GM06990 (cell line): ENCODE results near the gene CCNY.

Source experiments
- DNase-seq: peaks from one replicate; pipeline ENCODE4 v3.0.0-alpha.2; 2011; ENCODE audit not compliant: insufficient read length; ENCODE audit errors: extremely low read depth
- H3K27me3 ChIP-seq: replicated peaks from 2 replicates; pipeline ENCODE4 v1.6.0; 2011; ENCODE audit warnings: low read length; ENCODE audit not compliant: control insufficient read depth, insufficient read depth
- H3K36me3 ChIP-seq: 2 replicates; pipeline ENCODE4 v1.5.1; 2011; ENCODE audit warnings: low read length; ENCODE audit not compliant: control insufficient read depth, insufficient read depth
- H3K4me3 ChIP-seq: replicated peaks from 2 replicates; pipeline ENCODE4 v1.5.1; 2011; ENCODE audit warnings: low read depth, mild to moderate bottlenecking, control low read depth, low read length
- TF ChIP-seq, protein P1 (sequence below): IDR thresholded peaks from 2 replicates; pipeline ENCODE4 v1.5.1; 2011; ENCODE audit warnings: low read length, control low read depth, mild to moderate bottlenecking, inconsistent platforms; ENCODE audit not compliant: insufficient read depth, poor library complexity, severe bottlenecking

CCNY gene

DNA sequence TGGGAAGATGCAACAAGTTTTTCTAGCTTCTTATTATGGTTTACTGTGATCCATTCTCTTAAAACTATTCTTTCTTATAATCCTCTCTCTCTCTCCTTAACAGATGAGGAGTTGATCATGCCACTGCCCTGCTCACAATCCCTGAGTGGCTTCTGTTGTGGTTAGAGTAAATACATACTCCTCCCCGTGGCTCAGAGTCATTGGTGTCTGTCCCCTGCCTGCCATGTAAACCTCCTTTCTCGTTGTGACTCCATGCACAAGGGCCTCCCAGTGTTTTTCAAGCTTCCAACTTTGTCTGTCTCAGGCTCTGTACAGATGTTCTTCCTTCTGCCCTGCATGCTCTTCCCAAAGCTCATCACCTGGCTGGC lies 20.4 kb downstream of the CCNY start:
- DNase-seq, result no peak

DNA sequence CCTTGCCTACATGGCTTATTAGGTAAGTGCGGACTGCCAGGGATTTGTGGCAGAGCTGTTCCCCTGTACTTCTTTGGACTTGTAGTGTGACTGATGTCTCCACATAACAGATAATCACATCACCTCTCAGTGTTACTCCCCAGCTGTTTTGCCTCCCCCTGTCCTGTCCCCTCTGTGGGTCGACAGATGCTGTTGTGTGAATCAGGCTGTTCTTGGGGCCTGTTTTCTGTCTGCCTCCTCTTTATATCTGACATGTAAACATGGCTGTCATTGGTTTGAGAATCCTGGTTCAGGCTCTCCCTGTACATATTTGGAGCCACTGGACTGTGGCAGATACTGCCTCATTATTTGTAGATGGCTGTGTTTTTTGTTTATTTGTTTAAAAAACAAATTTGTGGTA lies 22.7 kb downstream of the CCNY start:
- Histone ChIP-seq H3K36me3 (no peaks in the 10 kb centered on the region; the same call in 1 of the 2 replicates), H3K27me3 (no peaks in the 10 kb centered on the region), H3K4me3 (no peak overlapping the region)
- no peak for DNase-seq
- TF ChIP-seq, protein P1, sequence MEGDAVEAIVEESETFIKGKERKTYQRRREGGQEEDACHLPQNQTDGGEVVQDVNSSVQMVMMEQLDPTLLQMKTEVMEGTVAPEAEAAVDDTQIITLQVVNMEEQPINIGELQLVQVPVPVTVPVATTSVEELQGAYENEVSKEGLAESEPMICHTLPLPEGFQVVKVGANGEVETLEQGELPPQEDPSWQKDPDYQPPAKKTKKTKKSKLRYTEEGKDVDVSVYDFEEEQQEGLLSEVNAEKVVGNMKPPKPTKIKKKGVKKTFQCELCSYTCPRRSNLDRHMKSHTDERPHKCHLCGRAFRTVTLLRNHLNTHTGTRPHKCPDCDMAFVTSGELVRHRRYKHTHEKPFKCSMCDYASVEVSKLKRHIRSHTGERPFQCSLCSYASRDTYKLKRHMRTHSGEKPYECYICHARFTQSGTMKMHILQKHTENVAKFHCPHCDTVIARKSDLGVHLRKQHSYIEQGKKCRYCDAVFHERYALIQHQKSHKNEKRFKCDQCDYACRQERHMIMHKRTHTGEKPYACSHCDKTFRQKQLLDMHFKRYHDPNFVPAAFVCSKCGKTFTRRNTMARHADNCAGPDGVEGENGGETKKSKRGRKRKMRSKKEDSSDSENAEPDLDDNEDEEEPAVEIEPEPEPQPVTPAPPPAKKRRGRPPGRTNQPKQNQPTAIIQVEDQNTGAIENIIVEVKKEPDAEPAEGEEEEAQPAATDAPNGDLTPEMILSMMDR, result no peak

More for the DNA sequence above, 20.4 kb downstream of the CCNY start:
- Histone ChIP-seq H3K27me3 (no peaks in the 10 kb centered on the region), H3K36me3 (no peaks in the 10 kb centered on the region; the same call in 1 of the 2 replicates), H3K4me3 (no peak overlapping the region)
- TF ChIP-seq, protein P1, result no peak

DNA sequence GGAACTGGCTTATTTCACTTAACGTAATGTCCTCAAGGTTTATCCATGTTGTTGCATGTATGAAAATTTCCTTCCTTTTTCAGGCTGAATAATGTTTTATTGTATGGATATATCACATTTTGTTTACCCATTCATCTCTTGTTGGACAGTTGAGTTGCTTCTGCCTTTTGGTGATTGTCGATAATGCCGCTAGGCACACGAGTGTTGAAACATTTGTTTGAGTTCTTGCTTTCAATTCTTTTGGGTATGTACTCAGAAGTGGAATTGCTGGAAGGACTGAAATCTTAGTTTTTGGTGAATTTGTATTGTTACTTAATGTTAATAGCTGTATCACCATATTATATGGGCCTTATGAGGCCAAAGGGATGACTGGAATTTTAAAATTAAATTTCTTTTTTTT lies 23.6 kb downstream of the CCNY start:
- no peaks in the 10 kb centered on the region; the same call in 1 of the 2 replicates for H3K36me3 ChIP-seq
- no peaks in the 10 kb centered on the region for H3K27me3 ChIP-seq
- TF ChIP-seq, protein P1, result no peak
- no peak overlapping the region for H3K4me3 ChIP-seq
- no peak for DNase-seq

DNA sequence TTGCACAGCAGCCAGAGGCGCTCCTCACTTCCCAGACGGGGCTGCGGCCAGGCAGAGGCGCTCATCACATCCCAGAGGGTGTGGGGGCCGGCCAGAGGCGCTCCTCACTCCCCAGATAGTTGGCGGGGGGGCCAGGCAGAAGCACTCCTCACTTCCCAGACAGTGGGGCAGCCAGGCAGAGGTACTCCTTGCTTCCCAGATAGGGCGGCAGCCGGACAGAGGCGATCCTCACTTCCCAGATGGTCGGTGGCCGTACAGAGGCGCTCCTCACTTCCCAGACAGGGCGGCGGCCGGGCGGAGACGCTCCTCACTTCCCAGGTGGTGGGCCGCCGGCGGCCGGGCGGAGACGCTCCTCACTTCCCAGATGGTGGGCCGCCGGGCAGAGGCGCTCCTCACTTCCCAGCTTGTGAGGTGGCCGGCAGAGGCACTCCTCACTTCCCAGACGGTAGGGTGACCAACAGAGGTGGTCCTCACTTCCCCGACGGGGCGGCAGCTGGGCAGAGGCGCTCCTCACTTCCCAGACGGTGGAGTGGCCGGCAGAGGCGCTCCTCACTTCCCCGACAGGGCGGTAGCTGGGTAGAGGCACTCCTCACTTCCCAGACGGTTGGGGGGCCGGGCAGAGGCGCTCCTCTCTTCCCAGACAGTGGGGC lies 26.5 kb downstream of the CCNY start:
- Histone ChIP-seq H3K4me3 (no peak overlapping the region), H3K36me3 (no peaks in the 10 kb centered on the region; the same call in 1 of the 2 replicates), H3K27me3 (no peaks in the 10 kb centered on the region)
- TF ChIP-seq, protein P1, result no peak
- no peak for DNase-seq

DNA sequence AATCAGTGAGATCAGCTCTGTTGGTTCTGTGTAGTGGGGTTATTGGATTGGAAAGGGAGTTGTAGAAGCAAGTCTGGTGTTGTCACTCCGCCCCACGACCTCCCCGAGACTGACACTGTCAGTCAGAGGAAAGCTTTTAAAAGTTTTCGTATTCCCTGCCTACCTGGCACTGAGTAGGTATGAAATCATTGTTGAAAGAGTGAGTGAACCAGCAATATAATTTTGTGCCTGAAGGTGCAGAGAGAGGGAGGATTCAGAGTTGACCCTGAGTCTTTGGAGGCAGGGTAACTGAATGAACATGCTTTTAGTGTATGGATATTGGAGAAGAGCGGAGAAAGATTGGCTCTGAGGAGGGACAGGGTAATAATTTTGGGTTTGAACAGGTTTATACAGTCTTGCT lies 27.3 kb downstream of the CCNY start:
- Histone ChIP-seq H3K27me3 (no peaks in the 10 kb centered on the region), H3K36me3 (no peaks in the 10 kb centered on the region; the same call in 1 of the 2 replicates), H3K4me3 (no peak overlapping the region)
- TF ChIP-seq, protein P1, result no peak
- no peak for DNase-seq

DNA sequence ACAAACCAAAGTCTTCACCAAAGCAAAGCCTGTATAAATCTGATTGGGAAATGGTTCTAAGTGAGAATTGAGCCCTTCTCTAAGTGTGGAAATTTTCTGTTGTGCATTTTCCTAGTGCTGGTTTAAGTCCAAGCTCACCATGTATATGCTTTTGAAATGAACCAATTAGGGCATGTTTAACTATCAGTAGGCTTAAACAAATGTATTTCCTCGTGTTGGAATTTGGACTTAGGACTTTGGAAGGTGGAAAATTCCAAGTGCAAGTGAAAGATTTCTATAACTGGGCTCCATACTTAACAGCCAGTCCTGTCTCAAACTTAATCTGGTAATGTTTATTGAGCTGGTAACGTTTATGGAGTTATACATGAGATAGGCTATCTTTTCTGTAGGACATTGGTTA lies 28.5 kb downstream of the CCNY start:
- no peak for DNase-seq
- Histone ChIP-seq H3K4me3 (no peak overlapping the region), H3K36me3 (no peaks in the 10 kb centered on the region), H3K27me3 (no peaks in the 10 kb centered on the region)
- TF ChIP-seq, protein P1, result no peak
